H4 (cell line): ENCODE measurements around the gene UBE2R2. TPM values are rescaled to one million over a fixed set of nuclear protein-coding genes. Genes with fewer than 3 reads are reported as not detected.
"Not testable (repeated sequence)": the region's sequence is repeated elsewhere in the genome, so short reads cannot be mapped to it uniquely, and the experiment has no call there.

Source experiments
- DNase-seq: peaks from one replicate; pipeline ENCODE4 v3.0.0-alpha.2; 2015; ENCODE audit warnings: low spot score
- total RNA-seq: library from RNA; depleted of rRNA; stranded (reverse); fragments of >200 nt; shearing (Covaris generic); gene quantifications from 2 replicates; pipeline ENCODE4 v1.2.3, GENCODE V29; 2014; rRNA removed

Gene UBE2R2
- total RNA-seq, 1 experiment from 2014 or later: 27.6 TPM

GRCh38 chr9:33927694-33928093 lies 110.7 kb downstream of the UBE2R2 start:
- DNase-seq: no peak

- DNase-seq: no peak
These were observed 114.4 kb downstream of the UBE2R2 start for GRCh38 chr9:33931326-33931725.

- no peak for DNase-seq
These were observed 115.3 kb downstream of the UBE2R2 start for GRCh38 chr9:33932078-33932807.

- no peak for DNase-seq
These were observed 117.4 kb downstream of the UBE2R2 start for GRCh38 chr9:33934188-33934878.

- DNase-seq: no peak
These were observed 123.2 kb downstream of the UBE2R2 start for GRCh38 chr9:33939924-33940874.

GRCh38 chr9:33942471-33943083 lies 125.6 kb downstream of the UBE2R2 start:
- DNase-seq: peak; percentile 89

- DNase-seq: no peak
These were observed 126.4 kb downstream of the UBE2R2 start for GRCh38 chr9:33943389-33943788.

GRCh38 chr9:33946779-33947535 lies 130.0 kb downstream of the UBE2R2 start:
- peak; percentile 97 for DNase-seq

GRCh38 chr9:33950371-33950770 lies 133.4 kb downstream of the UBE2R2 start:
- DNase-seq: no peak

- DNase-seq: no peak
These were observed 135.1 kb downstream of the UBE2R2 start for GRCh38 chr9:33952066-33952465.

GRCh38 chr9:33956544-33956943 lies 139.6 kb downstream of the UBE2R2 start:
- no peak for DNase-seq

GRCh38 chr9:33959725-33960124 lies 142.8 kb downstream of the UBE2R2 start:
- DNase-seq: no peak

- not testable (repeated sequence) for DNase-seq
These were observed 145.5 kb downstream of the UBE2R2 start for GRCh38 chr9:33962468-33962867.

- DNase-seq: no peak
These were observed 147.3 kb downstream of the UBE2R2 start for GRCh38 chr9:33964086-33964768.

Other genes starting within 250 kb of the UBE2R2 start
- not detected in 2 replicates for gene PRSS3, start 21.6 kb upstream of the UBE2R2 start, total RNA-seq
- gene UBAP2, start 231.7 kb downstream of the UBE2R2 start, total RNA-seq: 6.9 and 12.1 TPM in 2 replicates